GM19395 (cell line): ENCODE results near the gene C5orf15.

ENCODE experiments used
- ATAC-seq: cut with Tn5 transposase; IDR thresholded peaks from one replicate; pipeline ENCODE4 v1.9.1; 2021; ENCODE audit warnings: mild to moderate bottlenecking, moderate library complexity; ENCODE audit not compliant: unreplicated experiment

C5orf15 gene

GRCh38 chr5:133925866-133926488, 42.4 kb downstream of the C5orf15 start:
- no peak for ATAC-seq

- ATAC-seq, result no peak
These were observed 43.2 kb downstream of the C5orf15 start for GRCh38 chr5:133925269-133925668.

GRCh38 chr5:133924221-133924920, 44.1 kb downstream of the C5orf15 start:
- ATAC-seq, result no peak

- ATAC-seq, result no peak
These were observed 46.4 kb downstream of the C5orf15 start for GRCh38 chr5:133921979-133922378.

GRCh38 chr5:133921069-133921468, 47.4 kb downstream of the C5orf15 start:
- no peak for ATAC-seq

GRCh38 chr5:133919148-133920136, 49.0 kb downstream of the C5orf15 start:
- no peak for ATAC-seq

- ATAC-seq, result no peak
These were observed 49.7 kb downstream of the C5orf15 start for GRCh38 chr5:133918731-133919130.

GRCh38 chr5:133918316-133918715, 50.1 kb downstream of the C5orf15 start:
- no peak for ATAC-seq

- no peak for ATAC-seq
These were observed 50.6 kb downstream of the C5orf15 start for GRCh38 chr5:133917785-133918184.

- no peak for ATAC-seq
These were observed 51.5 kb downstream of the C5orf15 start for GRCh38 chr5:133916914-133917313.

- ATAC-seq, result no peak
These were observed 51.9 kb downstream of the C5orf15 start for GRCh38 chr5:133916479-133916878.

GRCh38 chr5:133914434-133914833, 54.0 kb downstream of the C5orf15 start:
- no peak for ATAC-seq

GRCh38 chr5:133913413-133914155, 54.8 kb downstream of the C5orf15 start:
- no peak for ATAC-seq

GRCh38 chr5:133912951-133913350, 55.5 kb downstream of the C5orf15 start:
- ATAC-seq, result no peak

- ATAC-seq, result no peak
These were observed 57.9 kb downstream of the C5orf15 start for GRCh38 chr5:133910571-133910970.

GRCh38 chr5:133909603-133910002, 58.8 kb downstream of the C5orf15 start:
- no peak for ATAC-seq

- ATAC-seq, result no peak
These were observed 61.4 kb downstream of the C5orf15 start for GRCh38 chr5:133907075-133907474.

- ATAC-seq, result no peak
These were observed 62.1 kb downstream of the C5orf15 start for GRCh38 chr5:133906303-133906702.
